GM18498 (cell line): ENCODE measurements around the gene SLC28A1.
A peak's percentile ranks its signal among the peaks of the same experiment; 100 is the strongest.
"Not testable (repeated sequence)": the region's sequence is repeated elsewhere in the genome, so short reads cannot be mapped to it uniquely, and the experiment has no call there.

Experiments used
- ATAC-seq: cut with Tn5 transposase; IDR thresholded peaks from one replicate; pipeline ENCODE4 v1.9.1; 2021; ENCODE audit warnings: mild to moderate bottlenecking, moderate library complexity; ENCODE audit not compliant: unreplicated experiment

The SLC28A1 gene

DNA sequence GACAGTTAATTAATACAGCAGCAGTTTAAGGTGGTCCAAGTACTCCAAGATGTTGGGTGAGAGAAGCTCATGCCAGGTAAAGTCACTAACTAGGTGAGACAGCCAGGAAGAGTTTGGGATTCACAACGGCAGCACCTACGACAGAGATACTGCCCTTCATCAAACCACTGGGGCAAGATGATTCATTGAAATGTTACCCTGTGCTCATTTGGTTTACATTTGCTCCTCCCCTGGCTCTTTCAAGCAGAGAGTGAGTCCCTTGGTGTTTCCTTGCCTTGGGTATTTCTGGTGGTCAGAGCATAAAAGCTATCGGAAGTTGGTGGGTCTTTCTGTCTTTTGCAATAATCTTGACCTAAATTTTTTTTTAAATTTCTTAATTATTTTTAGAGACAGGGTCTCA is 77.2 kb downstream of the SLC28A1 start:
- no peak for ATAC-seq

DNA sequence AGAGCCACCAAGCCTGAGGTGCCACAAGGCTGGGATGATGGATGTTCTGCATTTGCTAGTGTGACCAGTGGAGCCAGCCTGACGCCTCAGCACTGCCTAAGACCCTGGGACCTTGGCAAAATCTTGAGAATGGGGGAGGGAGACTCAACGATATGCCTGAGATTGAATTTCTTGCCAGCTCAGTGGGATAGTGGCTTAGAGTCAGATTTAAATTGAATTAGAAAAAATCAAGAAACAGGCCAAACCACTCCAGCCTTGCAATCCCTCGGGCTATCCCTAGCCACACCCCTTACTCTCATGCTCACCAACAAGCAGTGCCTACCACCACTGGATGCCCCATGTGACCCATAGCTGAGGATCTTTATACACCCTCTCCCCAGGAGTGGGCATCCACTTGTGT is 78.5 kb downstream of the SLC28A1 start:
- ATAC-seq: no peak

DNA sequence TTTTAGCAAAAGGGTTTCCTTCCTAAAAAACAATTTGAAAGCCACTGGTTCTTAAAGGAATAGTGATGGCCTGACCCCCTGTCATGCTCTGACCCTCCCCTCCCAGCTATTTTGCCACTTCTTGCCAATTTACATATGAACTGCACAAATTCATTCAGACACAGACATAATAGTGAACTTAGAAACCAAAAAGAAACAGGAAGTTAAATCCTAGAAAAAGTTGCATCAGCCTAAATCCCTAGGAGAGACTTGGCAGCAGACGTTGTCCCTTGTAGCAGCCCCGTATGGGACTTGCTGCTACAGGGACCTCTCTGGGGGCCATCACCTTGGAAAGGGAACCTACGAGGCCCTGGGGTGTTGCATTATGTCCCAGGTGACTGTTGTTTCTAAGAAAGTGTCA is 82.9 kb downstream of the SLC28A1 start:
- ATAC-seq: no peak

DNA sequence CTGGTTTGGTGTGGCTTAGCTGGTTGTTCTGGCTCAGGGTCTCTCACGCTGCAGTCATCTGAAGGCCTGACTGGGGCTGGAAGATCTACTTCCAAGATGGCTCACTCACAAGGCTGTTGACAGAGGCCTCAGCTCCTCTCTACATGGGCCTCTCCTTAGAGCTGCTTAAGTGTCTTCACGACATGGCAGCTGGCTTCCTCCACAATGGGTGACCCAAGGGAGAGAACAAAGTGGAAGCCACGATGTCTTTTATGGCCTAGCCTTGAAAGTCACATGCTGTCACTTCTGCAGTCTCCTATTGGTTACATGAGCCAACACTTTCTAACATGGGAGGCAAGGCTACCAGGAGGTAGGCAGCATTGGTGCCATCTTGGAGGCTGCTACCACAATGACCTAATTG is 83.8 kb downstream of the SLC28A1 start:
- no peak for ATAC-seq

DNA sequence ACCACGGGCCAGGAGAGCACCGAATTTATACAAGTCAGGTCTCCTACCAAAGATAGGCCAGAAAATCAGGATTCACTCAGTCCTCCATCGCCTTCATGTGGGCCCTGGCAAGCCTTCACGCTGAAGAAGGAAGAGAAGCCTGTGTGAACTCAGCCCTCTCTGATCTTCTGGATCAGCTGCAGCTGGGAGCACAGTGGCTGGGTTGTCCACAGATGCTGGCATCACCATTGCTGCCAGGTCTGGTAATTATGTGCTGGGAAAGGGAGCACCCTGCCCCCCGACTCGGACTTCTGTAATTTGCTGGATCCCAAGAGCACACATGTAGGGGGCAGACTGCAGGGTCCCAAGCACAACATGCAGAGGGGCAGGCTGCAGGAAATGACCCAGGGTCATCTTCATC is 84.8 kb downstream of the SLC28A1 start:
- no peak for ATAC-seq

DNA sequence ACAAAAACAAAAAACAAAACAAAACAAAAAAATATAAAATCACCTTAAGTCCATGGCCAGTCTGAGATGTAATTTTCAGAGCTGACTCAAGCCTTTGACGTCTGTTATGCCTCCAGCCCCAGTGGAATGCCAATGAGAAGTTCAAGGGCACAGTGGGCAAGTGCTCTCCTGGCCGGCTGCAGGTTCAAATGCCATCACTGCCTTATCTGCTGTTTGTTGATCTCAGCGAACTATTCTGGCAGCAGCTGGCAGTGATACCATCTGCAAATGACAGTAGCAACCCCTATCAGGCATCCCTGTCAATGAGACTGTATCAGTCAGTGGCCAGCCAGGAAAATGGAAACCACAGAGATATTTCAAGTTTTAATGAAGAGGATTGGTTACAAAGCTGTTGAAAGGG is 86.4 kb downstream of the SLC28A1 start:
- no peak for ATAC-seq

DNA sequence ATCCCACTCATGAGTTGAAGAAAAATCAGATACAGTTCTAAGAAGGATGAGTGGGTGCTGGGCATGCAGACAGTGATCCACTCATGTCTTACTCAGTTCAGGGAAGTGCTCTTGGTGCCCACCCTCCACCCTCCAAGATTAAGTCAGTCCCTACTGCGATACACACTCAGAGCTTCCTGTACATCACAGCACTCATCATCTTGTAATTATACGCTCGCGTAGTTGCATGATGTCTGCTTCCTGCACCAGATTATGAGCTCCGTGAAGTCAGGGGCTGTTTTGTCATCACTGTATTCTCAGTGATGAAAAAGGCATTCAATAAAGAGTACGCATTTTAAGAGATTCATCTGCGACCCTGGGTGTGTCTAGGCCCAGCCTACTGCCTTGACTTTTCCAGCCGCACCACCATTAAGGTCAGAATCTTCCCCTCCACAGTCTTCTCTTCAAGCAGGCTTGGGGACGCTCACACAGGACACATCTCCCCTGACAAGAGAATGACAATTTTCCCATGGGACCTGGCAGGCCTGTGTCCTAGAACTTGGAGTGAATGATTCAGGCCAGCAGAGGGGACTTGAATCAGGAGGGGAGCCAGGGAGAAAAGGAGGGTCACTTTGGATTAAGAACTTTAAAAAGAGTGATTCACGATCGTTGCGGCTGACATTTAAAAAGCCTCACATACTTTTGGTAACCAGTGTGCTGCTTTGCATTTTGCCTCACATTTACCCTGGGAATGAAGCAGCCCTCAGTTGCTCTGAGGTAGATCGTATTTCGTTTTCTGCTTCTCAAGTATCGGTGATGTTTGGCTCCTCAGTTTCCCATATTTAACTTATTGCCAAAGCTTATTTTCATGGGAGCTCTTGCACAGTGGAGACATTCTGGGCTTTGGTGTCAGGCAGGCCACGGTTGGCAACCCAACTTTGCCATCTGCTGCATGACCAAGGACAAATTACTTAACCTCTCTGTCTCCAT is 89.3 kb downstream of the SLC28A1 start:
- no peak for ATAC-seq

DNA sequence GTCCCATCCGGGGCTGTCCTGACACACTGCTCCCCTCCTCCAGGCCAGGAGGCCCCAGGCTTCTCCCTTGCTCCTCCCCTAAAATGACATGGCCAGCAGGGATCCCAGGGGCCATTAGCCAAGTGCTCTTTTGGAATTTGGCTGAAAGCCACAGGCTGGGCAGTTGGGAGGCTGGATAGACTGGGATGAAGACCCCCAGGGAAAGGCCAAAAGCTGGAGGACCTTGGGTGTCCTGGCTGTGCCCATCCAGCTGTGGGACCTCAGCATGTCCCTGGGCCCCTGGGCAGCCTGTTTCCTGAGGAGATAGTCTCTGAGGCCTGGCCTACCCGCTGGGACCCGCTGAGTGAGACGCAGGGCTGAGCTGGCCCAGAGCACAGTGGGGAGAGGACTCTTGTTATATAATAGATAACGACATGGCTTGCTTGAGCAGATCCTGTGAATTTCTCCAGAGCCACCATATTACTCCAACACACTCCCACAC is 91.4 kb downstream of the SLC28A1 start:
- ATAC-seq: no peak

DNA sequence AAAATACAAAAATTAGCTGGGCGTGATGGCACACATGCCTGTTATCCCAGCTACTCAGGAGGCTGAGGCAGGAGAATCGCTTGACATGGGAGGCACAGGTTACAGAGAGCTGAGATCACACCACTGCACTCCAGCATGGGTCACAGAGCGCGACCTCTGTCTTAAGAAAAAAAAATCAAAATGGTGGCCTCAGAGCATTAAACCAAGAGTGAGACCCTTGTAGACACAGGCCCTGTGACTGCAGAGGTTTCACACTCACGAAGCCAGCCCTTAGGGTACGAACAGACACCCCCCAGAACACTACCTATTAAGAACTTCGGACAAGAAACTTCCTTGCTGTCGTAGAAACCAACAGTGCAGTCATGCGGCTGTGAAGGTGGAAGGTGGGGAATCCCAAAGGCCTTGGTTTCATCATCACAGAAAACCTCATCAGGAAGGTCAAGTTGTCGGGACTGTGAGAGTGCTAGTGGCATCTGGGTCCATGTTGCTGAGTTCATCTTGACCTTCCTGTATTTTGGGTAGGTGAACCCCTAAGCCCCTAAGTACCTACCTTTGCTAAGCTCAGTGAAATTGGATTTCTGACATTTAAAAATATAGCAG is 92.4 kb downstream of the SLC28A1 start:
- ATAC-seq: no peak

DNA sequence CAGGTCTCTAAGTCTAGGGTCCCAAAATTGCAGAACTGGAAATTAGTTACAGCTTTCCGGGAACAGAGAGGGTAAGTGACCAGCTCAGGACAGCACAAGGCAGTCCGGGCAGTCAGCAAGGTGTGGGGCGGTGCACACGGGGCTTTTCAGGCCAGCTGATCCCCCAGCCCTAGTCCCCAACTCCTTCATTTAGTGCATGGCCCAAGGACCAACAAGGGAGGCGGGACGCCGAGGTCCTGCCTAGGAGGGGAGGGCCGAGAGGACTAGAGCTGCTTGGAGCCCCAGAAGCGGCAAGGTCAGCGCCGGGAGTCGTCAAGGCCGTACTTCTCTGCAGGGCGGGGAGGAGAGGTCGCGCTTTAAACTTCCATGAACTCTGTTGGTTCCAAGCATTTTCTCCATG is 95.2 kb downstream of the SLC28A1 start:
- ATAC-seq: no peak

DNA sequence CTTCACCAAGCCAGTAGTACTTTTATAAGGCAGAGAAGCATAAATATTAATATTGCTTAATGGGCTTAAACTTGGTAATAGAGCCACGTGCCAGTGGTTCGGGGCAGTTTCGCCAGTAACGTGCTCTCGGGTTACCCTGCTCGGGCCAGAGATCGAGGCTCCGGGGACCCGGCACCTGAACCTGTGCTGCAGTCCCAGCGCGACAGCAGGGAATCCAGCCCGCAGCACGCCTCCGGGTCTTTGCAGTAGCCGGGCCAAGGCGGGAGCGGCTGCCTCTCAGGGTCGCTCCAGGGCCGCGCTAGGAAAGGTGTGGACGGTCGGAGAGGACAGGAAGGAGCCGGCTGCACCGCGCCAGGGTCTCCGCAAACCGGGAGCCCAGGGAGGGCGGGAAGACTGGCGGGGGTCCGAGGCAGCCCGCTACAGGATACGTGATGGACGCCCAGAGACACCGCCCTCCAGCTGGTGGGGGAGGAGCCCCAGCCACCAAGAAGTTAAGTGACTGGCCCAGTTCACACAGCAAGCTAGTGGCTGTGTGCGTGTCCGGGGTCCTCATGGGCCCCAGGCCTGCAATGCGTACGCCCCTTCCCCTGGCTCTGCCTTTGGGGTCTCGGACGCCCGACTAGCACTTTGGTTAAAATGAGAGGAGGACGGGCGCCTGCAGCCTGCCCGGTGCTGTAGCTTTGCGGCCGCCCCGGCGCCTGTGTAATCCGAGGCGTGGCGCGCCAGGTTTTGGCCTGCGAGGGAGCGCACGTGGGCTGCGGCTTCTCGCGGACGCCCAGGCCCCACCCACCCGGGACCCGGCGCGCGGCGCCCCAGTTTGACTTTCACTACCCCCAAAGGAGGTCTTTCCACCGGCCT is 96.0 kb downstream of the SLC28A1 start:
- peak; percentile 62 for ATAC-seq

DNA sequence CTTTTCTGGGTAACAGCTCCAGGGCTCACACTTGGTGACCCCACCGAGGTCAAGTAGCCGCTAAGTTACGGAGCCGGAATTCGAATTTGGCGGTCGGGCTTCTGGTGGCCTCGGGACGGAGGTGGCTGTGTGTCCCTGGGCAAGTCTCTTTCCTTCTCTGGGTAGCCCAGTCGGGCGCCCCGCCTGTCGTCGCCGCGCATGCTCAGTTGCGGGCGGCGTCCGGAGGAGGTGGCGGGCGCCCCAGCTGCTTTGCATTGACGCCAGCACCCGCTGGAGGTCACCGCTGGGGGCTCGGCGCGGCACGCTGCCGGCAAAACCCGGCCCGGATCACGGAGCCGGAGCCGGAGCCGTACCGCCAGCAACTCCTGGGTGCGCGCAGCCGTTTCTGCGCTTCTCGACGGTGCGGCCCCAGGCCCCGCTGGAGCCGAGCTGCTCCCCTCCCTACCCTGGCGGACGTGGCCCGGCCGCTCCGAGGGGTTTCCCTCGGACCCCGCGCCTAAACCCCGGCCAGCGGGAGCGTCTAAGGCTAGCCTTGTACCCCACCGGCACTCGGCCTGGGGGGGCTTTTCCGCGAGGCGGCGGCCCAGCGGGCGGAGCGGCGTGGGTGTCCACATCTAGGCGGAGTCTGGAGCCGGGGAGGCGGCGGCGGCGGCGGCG is 96.7 kb downstream of the SLC28A1 start:
- ATAC-seq: peak; percentile 72

DNA sequence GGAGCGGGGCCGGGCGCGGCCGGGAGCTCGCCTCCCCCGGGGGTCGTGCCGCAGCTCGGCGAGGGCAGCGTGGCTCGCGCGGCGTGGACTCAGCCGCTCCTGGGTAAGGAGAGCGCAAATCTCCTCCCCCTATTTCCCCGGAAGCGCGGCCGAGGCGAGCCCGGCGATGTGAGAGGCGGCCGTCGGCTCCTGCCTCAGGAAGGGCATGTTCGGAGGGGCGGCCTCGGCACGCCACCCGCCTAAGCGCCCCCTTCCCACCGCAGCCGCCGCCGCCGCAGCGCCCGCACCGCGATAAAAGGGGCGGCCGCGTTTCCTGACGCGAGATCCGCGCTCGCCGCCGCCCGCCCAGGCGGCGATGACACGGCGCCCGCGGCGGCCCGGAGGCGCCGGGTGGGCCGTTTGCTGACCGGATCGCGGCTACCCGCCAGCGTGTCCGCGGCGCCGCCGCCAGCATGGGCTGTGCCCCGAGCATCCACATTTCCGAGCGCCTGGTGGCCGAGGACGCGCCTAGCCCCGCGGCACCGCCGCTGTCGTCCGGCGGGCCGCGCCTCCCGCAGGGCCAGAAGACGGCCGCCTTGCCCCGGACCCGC is 97.3 kb downstream of the SLC28A1 start, which contains the start of gene PDE8A:
PDE8A (plus strand) TSS at position 146 of the 590 bp plus-strand sequence; CDS start at position 453, 307 bp downstream.
- ATAC-seq: peak; percentile 24

DNA sequence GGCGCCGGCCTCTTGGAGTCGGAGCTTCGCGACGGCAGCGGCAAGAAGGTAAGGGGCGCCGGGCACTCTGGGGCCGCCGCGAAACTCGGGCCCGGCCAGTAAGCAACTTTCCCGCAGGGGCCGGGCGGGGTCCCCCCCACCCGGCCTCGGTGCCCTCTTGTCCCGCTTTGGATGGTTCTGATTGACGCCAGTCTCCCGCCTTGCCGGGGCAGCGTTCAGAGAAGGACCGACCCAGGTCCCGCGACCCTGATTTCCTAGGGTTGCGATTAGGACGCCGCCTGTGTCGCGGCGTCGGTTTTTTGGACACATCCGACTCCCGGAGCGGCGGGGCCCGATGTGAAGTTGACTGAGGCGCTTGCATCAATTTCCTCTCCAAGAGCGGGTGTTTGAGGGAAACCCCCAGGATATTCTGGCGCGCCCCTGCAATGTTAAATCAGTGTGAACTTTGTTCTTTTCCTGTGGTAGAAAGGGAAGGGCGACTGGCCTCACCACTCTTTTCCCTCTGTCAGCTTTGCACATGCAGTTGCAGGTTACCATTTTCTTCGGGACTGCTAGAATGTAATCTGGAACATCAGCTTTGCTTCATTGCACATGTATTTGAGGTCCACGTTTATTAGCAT is 97.9 kb downstream of the SLC28A1 start:
- no peak for ATAC-seq

DNA sequence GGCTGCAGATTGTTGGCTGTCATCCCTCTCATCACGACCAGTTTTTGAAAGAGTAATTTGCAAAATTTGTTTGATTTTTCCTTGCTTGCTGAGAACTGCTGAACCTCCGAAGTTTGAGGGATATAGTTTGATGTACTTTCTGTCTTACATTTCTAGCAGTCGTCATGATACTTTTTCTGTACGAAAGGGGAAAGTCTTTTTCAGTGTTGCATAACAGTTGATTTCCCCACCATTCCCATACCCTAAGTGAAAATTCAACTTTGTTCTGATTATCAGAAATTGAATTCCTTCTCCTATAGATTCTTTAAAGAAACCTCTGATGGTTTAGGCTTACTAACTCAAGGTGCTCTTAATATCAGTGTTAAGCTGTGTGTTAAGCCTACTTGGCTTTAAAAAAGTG is 98.8 kb downstream of the SLC28A1 start:
- ATAC-seq: no peak

DNA sequence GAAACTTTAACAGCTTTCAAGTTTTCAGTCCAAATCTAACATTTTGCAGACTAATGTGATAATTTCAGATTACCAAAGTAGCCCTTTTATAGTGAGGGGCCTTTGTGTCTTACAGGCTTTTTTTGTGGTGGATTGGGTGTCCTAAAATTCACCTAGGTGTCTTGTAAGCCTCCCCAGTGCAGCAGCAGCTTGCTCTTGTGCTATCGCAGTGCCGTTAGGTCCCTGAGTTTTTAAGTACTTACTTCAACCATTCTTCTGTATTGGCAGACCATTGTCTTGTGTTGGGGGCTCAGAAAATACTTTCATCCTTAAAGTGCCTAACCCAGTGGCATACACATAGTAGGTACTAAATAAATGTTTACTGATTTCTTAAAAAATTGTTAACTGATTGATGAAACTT is 99.2 kb downstream of the SLC28A1 start:
- ATAC-seq: no peak

DNA sequence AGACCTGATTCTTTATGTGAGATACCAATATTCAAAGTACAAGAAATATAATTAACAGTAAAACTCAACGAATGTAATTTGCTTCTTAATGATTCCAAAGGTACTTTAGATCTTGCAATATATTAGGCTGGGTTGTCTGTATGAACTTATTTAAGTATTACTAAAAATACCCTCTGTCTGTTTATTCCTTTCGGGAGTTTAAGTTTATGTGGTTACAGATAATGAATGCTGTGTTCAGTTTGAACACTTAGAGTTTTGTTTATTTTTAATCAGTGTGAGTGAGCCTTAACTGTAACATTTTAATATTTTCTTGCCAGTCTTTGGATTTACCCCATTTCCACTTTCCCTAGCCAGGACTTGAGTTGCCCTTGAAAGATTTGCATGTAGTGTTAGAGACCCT is 100.7 kb downstream of the SLC28A1 start:
- ATAC-seq: no peak

DNA sequence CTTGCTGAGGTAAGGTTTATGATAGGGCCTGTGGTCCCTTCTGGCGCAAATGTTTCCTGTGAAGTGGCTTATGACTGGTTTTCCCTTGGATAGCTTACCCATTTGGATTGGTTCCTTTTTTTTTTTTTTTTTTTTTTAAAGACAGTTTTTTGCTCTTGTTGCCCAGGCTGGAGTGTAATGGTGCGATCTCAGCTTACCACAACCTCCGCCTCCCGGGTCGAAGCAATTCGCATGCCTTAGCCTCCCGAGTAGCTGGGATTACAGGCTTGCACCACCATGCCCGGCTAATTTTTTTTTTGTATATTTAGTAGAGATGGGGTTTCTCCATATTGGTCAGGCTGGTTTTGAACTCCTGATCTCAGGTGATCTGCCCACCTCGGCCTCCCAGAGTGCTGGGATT is 102.9 kb downstream of the SLC28A1 start:
- not testable (repeated sequence) for ATAC-seq

DNA sequence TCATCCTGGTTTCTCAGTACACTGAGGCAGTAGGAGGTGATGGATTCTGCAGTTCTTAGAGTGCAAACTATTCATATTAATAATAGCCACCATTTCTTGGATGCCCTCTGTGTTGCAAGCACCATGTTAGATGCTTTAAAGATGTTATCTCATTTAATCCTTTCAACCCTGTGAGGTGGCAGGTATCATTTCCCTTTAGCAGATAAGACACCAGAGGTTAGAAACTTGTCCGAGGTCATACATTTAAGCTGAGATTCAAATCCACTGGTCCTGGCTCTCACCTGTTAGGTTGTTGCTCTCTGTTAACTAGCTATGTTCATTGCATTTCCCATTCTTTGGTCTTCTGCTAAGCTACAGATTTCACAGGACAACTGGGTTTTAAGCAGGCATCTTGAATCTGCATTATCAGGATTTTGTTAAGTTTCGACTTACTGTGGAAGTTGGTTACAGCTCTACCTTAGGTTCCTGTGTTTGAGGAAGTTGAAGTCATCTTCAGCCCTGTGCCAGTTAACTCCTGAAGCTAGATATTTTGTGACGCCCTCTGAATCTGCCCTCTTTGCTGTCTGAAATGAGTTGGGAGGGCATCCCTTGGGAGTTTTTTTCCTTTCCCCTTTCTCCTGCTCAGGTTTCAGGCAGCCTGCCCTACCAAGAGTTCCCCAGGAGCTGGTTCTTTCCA is 103.6 kb downstream of the SLC28A1 start:
- peak; percentile 44 for ATAC-seq
